NCI-H345 treated with DMSO at 0.1 percent for 48 hours (cell line): ENCODE measurements around the gene PLA2G2F.

Experiments
- DNase-seq: peaks from one replicate; lab custom pipeline; 2025; ENCODE audit not compliant: unreplicated experiment; lab: John Stamatoyannopoulos, UW

PLA2G2F gene

DNA sequence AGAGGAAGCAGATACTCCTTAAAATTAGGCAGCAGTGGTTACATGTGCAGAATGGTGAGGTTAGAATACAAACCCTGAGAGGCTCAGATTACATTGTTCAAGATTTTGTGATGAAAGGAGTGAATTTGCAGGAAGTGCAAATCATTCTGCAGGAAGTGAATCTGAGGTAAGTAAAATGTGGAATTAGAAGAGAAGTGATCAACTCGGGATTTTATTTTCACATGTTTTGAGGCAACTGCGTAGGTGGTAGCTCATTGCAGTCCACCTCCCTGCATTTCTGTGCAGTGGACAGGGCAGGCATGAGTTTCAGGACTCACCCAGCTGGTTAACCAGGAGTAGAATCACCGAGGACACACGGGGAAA is 49.3 kb downstream of the PLA2G2F start:
- no peak for DNase-seq

DNA sequence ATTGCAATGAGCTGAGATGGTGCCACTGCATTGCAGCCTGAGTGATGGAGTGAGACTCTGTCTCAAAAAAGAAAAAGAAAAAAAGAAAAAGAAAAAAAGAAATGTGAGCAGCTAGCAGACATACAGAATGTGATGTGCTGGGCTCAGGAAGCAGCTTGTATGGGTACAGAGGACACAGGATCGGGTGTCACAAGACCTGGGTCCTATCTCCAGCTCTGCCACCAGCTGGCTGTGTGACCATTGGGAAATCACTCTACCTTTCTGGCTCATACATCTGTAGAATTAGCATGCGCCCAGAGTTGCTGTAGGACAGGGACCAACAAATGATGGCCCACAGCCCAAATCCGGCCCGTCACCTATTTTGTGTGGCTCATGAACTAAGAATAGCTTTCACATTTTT is 50.5 kb downstream of the PLA2G2F start:
- DNase-seq, result no peak

DNA sequence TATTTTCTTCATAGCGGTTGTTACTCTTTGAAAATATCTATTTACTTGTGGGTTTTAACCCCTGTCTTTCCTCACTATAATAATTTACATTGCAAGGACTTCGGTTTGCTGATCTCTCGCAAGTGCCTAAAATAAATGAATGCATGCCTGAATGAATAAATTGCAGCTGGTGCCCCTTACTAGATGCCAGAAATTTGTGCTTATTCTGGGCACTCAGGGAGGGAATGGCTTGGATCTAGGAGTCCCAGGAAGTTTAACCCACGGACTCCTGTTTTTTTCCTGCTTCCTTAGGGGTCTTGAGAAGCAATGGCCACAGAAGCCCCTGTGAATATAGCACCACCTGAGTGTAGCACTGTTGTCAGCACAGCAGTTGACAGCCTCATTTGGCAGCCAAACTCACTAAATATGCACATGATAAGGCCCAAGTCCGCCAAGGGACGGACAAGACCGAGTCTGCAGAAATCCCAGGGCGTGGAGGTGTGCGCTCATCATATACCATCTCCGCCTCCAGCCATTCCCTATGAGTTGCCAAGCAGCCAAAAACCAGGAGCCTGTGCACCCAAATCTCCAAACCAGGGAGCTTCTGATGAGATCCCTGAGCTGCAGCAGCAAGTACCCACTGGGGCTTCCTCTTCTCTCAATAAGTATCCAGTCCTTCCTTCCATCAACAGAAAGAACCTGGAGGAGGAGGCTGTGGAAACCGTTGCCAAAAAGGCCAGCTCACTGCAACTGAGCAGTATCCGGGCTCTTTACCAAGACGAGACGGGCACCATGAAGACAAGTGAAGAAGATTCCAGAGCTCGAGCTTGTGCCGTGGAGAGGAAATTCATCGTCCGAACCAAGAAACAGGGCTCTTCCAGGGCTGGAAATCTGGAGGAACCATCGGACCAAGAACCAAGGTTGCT is 51.4 kb downstream of the PLA2G2F start:
- no peak for DNase-seq

DNA sequence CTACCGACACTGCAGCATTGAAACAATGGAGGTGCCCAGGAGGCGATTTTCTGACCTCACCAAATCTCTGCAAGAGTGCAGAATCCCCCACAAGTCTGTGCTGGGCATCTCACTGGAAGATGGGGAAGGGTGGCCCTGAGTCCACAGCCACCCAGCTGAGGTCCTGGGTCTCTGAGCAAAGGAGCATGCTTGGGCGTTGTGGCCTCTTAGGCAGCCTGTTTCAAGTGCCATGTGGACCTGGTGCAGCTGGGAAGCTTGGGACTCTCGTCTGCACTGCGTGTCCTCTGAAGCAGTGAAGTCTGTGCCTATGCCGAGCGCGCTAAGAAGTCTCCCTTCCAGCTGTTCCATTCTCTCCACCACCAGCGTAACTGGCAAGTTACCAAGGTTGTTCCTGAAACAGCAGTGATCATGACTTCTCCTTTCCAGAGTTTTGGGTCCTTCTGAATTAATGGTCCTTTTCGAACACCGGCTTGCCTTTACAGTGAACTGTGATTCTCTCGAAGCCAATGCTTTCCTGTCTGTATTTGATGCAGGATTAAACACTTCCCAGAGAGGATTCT is 52.2 kb downstream of the PLA2G2F start:
- no peak for DNase-seq

DNA sequence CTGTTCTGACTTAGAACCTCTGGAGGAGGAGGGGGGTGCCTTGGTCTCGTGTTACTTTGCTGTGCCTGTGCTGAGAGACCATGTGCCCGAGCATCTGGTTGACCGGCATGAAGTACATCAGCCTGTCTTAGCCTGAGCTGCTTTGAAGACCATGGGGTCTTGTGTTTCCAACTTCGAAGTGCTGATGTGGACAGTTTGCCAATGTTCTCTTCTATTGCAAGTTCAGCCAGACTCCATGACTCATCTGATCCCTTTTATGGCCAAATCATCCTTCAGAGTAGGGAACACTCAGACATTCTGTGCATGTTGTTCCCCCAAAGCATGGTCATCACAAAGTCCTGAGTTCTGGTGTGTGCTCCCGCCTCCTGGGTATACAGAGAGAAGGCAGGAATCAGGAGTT is 53.2 kb downstream of the PLA2G2F start:
- no peak for DNase-seq

DNA sequence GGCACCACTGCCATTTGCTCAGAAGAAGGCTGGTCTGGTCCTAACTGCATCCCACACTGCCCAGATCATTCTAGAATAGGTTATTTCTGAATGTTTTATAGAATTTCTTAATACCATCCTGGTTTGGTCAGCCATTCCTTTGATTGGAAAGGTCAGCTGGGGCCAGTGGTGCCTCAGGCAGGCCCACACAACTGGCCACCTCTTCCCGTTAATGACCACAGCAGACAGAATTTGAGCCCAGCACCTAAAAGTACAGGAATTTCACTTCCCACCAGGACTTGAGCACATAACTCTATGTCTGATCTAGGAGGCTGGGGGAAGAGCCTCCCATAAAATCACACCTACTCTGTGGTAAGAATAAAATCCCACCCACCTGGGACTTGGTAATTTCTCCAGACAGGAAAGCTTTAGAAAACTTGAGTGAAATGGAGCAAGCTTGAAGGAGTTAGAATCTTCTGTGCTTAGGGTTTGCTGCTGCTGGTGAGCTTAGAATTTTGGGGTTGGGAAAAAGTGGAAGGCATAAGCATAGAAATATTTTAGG is 53.8 kb downstream of the PLA2G2F start:
- no peak for DNase-seq

DNA sequence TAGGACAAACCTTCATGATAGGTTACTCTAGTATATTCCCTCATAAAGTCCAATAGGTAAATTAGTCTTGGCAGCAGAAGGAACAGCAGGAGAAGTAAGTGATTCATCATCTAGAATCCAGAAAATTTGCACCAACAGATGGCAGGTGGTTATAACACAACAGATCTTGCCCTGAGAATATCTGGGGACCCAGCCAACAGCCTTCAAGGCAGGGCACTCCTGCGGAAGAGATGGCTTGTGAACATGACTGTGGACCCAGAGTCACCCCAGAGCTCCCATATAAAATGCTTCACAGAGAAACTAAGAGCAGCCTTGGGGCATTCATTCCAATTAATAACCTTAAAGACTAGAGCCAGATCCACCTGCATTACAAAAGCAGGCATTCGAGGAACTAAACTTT is 55.1 kb downstream of the PLA2G2F start:
- no peak for DNase-seq

DNA sequence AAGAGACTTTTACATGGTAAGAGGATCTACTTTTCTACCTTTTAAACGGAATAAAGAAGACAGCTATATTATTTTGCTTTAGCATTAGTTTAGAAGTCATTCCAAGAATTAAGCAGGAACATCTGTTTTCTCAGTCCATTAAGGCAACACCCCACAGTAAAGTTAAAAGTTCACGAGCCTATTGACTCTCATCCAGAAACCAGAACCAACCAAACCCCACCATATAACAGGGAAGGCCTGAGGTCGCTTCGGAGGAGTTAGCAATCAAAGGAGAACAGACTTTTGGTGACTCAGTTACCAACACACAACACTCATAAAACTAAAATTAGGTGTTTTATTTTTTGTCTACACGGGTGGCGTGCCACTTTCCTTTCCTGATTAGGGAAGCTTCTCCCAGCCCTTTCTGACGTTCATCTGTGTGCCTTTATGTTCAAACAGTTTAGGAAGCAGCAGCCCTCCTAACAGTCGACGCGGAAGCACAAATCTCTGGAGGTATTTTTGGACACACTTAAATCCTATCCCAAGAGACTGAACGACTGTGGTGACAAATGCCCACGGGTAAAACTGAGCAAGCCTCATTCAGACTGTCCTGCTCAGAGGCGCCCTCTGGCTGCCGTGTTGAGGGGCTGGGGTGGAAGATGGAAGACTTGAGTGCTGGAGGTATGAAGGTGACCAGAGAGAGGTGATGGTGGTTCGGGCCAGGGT is 55.8 kb downstream of the PLA2G2F start:
- peak; percentile 14 for DNase-seq

DNA sequence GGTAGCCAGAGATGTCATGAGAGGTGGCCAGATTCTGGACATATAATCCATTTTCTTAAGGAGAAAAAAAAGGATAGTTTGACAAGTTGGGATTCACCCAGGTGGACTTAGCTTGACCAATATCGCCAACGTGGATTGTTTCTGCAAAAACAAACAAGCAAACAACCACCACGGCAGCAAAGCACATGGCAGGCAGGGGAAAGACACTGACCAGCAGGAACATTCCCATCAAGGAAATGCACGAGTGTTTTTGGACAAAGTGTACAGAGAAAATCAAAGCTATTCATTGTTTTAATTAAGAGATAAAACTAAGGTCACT is 56.3 kb downstream of the PLA2G2F start:
- no peak for DNase-seq

DNA sequence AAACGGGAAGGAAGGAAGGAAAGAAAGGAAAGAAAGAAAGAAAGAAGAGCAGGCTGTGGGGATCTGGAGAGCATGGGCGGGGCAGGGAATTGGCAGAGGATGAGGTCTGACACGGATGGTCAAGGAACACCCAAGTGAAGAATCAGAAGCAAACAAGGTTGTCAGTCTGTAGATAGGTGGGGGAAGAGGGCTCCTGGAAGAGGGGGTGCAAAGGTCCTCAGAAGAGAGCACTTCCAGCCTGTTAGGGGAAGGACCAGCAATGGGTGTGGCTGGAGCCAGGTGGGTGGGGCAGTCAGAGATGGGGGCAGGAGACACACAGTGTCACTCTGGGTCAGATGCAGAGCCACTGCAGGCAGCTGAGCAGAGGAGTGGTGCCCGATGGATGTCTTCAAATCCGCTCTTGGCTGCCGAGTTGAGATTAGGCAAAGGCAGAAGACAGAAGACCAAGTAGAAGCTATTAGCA is 58.2 kb downstream of the PLA2G2F start:
- no peak for DNase-seq

DNA sequence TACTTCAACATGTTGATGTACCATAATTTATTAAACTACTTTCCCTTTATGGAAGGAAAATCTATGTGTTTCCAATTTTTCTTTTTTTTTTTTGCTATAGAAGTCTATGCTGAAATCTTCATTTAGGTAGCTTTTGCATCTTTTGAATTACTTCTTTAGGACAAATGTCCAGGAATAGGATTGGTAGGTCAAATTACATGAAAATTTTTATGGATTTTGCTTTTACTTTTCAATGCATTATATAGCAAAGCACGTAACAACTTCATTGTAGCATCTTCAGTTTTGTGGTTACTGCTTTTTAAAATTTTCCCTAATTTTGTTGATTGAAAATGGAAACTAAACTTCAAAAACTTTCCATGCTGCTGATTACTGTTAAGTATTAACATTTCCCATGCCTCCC is 59.2 kb downstream of the PLA2G2F start:
- DNase-seq, result no peak

DNA sequence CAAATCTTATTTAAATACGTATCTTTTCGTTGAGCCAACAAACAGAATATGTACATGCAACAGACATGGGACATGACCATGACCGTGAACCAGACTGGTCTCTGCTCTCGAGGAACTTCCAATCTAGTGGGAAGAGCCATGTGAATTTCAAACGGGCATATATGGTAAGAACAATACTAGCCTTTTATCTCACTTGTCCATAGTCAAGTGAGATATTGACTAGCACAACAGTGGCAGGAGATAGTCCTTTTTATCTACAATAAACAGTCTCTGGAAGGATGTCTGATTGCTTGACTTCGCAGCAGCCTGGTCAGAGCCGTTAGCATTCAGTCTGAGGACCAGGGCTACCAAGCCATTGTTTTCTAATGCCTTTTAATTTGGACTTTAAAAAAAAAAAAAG is 59.8 kb downstream of the PLA2G2F start:
- DNase-seq, result no peak

DNA sequence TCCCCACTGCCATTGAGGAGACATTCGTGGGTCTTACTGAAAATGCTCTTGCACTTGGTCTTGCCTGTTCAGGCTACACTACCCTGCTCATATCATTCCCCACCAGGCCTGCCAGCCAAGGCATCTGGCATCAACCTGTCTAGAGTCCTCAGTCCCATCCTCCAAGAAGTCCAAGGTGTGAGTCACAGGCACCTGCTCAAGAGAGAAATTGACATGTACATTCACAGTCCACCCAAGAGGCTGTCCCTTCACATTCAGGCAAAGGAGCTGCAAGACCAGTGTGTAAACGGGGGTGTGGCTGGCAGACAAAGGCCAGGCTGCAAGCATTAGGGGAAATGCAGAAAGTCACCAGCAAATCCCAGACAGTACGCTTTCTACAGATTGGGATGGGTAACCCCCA is 60.3 kb downstream of the PLA2G2F start:
- no peak for DNase-seq

DNA sequence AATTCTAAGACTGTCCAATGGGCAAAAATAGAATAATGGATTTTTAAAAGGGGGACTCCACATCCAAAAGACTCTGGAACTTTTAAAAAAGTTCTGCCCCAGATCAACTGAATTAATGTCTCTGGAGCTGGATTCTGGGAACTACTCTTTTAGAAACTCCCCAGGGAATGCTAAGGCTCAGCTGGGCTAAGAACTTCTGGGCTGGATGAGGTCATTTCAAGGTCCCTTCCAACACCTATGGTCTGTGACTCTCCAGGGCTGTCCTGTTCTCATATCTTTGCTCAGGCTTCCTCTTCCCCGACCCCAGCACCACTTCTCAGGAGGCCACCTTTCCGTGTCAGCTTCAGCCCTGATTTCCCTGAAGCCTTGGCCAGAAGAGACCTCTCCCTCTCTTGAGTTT is 60.7 kb downstream of the PLA2G2F start:
- DNase-seq, result no peak
